T-cell (primary cell): ENCODE data around the gene APLP2. TPM values are rescaled to one million over a fixed set of nuclear protein-coding genes. Genes with fewer than 3 reads are reported as not detected.
"Not testable (repeated sequence)": the region's sequence is repeated elsewhere in the genome, so short reads cannot be mapped to it uniquely, and the experiment has no call there.

ENCODE experiments used
- ATAC-seq, 4 experiments: fragments of 200-7000 bp in 3 of 4; fragments of 150-1000 bp in 1 of 4; cut with Tn5 transposase; replicated peaks in 1 of 4; 1 replicate in 3 of 4; 2 replicates in 1 of 4; pipeline ENCODE4 v1.10.0; 2021; ENCODE audit warnings: moderate library complexity in 3 of 4, mild to moderate bottlenecking in 2 of 4, moderate number of reproducible peaks in 1 of 4
- CTCF ChIA-PET, 2 donors: fragments of 300-600 bp; sonication (Branson Sonifier 250); formaldehyde crosslinking; loops; one replicate each; lab custom pipeline; 2022; ENCODE audit warnings: antibody characterized with exemption in 2 of 2; lab: Charles Lee
- POLR2A ChIA-PET, 2 donors: fragments of 300-600 bp; sonication (Branson Sonifier 250); formaldehyde crosslinking; loops; one replicate each; lab custom pipeline; 2022; ENCODE audit warnings: antibody characterized with exemption in 2 of 2; lab: Charles Lee
- DNase-seq, 35 experiments: peaks; one replicate each; pipeline versions ENCODE4 v3.0.0 to v3.0.0-alpha.2; 2013 to 2023
- H3K27ac ChIP-seq: one replicate; pipeline ENCODE4 v1.5.1; 2013; ENCODE audit warnings: low read length
- H3K27me3 ChIP-seq, 2 experiments: replicated peaks in 1 of 2; 1 replicate in 1 of 2; 2 replicates in 1 of 2; pipeline versions ENCODE4 v1.6.1 to v1.7.0; 2013; ENCODE audit warnings: low read length in 1 of 2, mixed read lengths in 1 of 2; ENCODE audit not compliant: control insufficient read depth in 2 of 2, insufficient read depth in 2 of 2; ENCODE audit errors: extremely low read depth in 1 of 2
- H3K36me3 ChIP-seq, 2 donors: 1 replicate in 1 of 2; 2 replicates in 1 of 2; pipeline versions ENCODE4 v1.6.1 to v1.7.0; 2013; ENCODE audit warnings: low read length in 1 of 2; ENCODE audit not compliant: control insufficient read depth in 2 of 2, insufficient read depth in 1 of 2; ENCODE audit errors: extremely low read depth in 1 of 2
- H3K4me1 ChIP-seq, 2 experiments: 1 replicate in 1 of 2; 2 replicates in 1 of 2; pipeline versions ENCODE4 v1.6.1 to v1.7.0; 2013; ENCODE audit warnings: low read length in 2 of 2, mixed read lengths in 1 of 2; ENCODE audit not compliant: insufficient read depth in 2 of 2, control insufficient read depth in 1 of 2; ENCODE audit errors: extremely low read depth in 1 of 2
- H3K4me3 ChIP-seq, 2 donors: 1 replicate in 1 of 2; 2 replicates in 1 of 2; pipeline versions ENCODE4 v1.5.1 to v1.7.0; 2013; ENCODE audit warnings: mild to moderate bottlenecking in 2 of 2, low read length in 1 of 2, moderate library complexity in 1 of 2; ENCODE audit not compliant: control insufficient read depth in 1 of 2; ENCODE audit errors: extremely low read depth in 1 of 2
- H3K9me3 ChIP-seq: 2 replicates; pipeline ENCODE4 v1.7.0; 2013
- H3K27ac Mint-ChIP-seq, 2 donors: one replicate each; pipeline ENCODE4 v1.8.0; 2020 to 2021; ENCODE audit warnings: mild to moderate bottlenecking in 2 of 2, mixed read lengths in 2 of 2
- H3K27me3 Mint-ChIP-seq, 2 donors: one replicate each; pipeline ENCODE4 v1.8.0; 2021 to 2022; ENCODE audit warnings: mixed read lengths in 2 of 2
- H3K36me3 Mint-ChIP-seq: one replicate; pipeline ENCODE4 v1.8.0; 2021; ENCODE audit warnings: mixed read lengths
- H3K4me1 Mint-ChIP-seq, 3 donors: one replicate each; pipeline ENCODE4 v1.8.0; 2020 to 2022; ENCODE audit warnings: mixed read lengths in 3 of 3, mild to moderate bottlenecking in 1 of 3
- H3K4me3 Mint-ChIP-seq, 3 donors: one replicate each; pipeline ENCODE4 v1.8.0; 2020 to 2022; ENCODE audit warnings: mild to moderate bottlenecking in 3 of 3, mixed read lengths in 3 of 3, moderate library complexity in 3 of 3
- H3K9me3 Mint-ChIP-seq, 3 donors: one replicate each; pipeline ENCODE4 v1.8.0; 2020 to 2022; ENCODE audit warnings: mixed read lengths in 3 of 3
- WGBS: methylation state at CpG from one replicate; pipeline ENCODE4 v1.1.5; 2013; ENCODE audit warnings: missing lambda C conversion rate; ENCODE audit not compliant: insufficient coverage; 5-methylcytosine and 5-hydroxymethylcytosine counted together
- total RNA-seq, 35 experiments: library from RNA in 6 of 35; stranded (reverse) in 6 of 35; fragments of 120-200 nt in 1 of 35; gene quantifications; one replicate each; pipeline versions ENCODE4 v1.2.1 to v1.2.4 and lab custom pipeline; 2013 to 2026

APLP2 gene
- total RNA-seq (10 to 100 TPM; 36.4 to 61.9 (median 51.0) TPM), total RNA-seq (lab: John Stamatoyannopoulos, UW) (63.5 to 205 (median 94.7) reads per million in 29 experiments)
- 39.4 TPM for total RNA-seq (2013)

GRCh38 chr11:130069659-130070108 is at the start of gene APLP2:
TSS of gene APLP2 (plus strand) at chr11:130069894. CDS start at chr11:130069978, 84 bp downstream.
- WGBS = 0% methylated on average over 49 of the region's 51 CpGs
- ATAC-seq (peak; percentile 89 to 93 (median 92)), DNase-seq (peak; percentile 87 to 99 (median 97))
- H3K4me1 Mint-ChIP-seq = peaks cover 21 to 33% (median 26%) of the 10 kb centered on the region in 3 donors
- no peaks in the 10 kb centered on the region for H3K9me3 Mint-ChIP-seq
- Histone ChIP-seq H3K27me3 (no peaks in the 10 kb centered on the region), H3K4me3 (peak within 1 kb of the TSS; percentile 84 to 86), H3K4me1 (peaks cover 2 to 14% of the 10 kb centered on the region in 2 experiments), H3K9me3 (no peaks in the 10 kb centered on the region), H3K36me3 (no peaks in the 10 kb centered on the region), H3K27ac (peak within 1 kb of the TSS; percentile 82)
- no peaks in the 10 kb centered on the region for H3K36me3 Mint-ChIP-seq
- H3K4me3 Mint-ChIP-seq = peak within 1 kb of the TSS; percentile 92 to 97 (median 95)
- ChIA-PET CTCF (interaction anchor here in 1 of 2 donors (3.4 kb wide), 1 partner anchor 62 kb away, joined by 12 read pairs; no protein-coding TSS in a partner anchor), POLR2A (interaction anchor here in 1 of 2 donors (0.5 to 2.5 kb wide), 2 partner anchors 66 to 218 kb away, joined by 4 to 26 read pairs; partner anchors contain the start of gene PRDM10)
- H3K27ac Mint-ChIP-seq = peak within 1 kb of the TSS; percentile 94 to 96
- H3K27me3 Mint-ChIP-seq = no peaks in the 10 kb centered on the region

DNA sequence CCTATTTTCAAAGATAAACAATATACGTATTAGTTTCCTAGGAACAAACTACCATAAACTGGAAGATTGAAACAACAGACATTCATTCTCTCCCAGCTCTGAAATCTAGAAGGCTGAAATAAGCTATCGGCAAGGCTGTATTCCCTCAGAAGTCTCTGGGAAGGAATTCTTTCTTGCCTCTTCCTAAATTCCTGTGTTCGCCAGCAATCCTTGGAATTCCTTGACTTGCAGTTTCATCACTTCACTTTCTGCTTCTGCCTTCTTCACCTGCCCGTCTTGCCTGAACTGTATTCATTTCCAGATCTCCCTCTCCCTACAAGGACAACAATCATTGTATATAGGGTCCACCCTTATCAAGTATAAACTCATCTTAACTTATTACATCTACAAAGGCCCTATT is 49.4 kb upstream of the APLP2 start:
- no peaks in the 10 kb centered on the region for H3K4me1 ChIP-seq
- no peak overlapping the region for H3K4me3 ChIP-seq
- Mint-ChIP-seq H3K27ac (no peak overlapping the region), H3K9me3 (peaks cover 2 to 3% (median 3%) of the 10 kb centered on the region in 3 donors), H3K36me3 (no peaks in the 10 kb centered on the region), H3K27me3 (peaks cover 0 to 1% of the 10 kb centered on the region in 2 donors), H3K4me1 (no peaks in the 10 kb centered on the region), H3K4me3 (no peak overlapping the region)
- ChIA-PET POLR2A (no interaction called here), CTCF (no interaction called here)
- H3K27ac ChIP-seq = no peak overlapping the region
- WGBS = 78% methylated on average over 3 of the region's 4 CpGs
- ATAC-seq = no peak
- H3K27me3 ChIP-seq = no peaks in the 10 kb centered on the region
- no peaks in the 10 kb centered on the region for H3K9me3 ChIP-seq
- H3K36me3 ChIP-seq = no peaks in the 10 kb centered on the region
- DNase-seq = no peak

GRCh38 chr11:130021606-130022005 is 48.1 kb upstream of the APLP2 start:
- WGBS = over 99% methylated on average over 36 of the region's 38 CpGs
- H3K9me3 Mint-ChIP-seq, CTCF ChIA-PET, H3K4me1 ChIP-seq, H3K27me3 Mint-ChIP-seq, H3K27ac Mint-ChIP-seq, H3K4me1 Mint-ChIP-seq, H3K4me3 ChIP-seq, H3K9me3 ChIP-seq, H3K27ac ChIP-seq, ATAC-seq, DNase-seq, H3K27me3 ChIP-seq, H3K36me3 Mint-ChIP-seq, H3K4me3 Mint-ChIP-seq, H3K36me3 ChIP-seq, POLR2A ChIA-PET: not testable (repeated sequence)

- H3K27ac Mint-ChIP-seq = no peak overlapping the region
- Histone ChIP-seq H3K27me3 (peaks cover 0 to 4% of the 10 kb centered on the region in 2 experiments), H3K9me3 (no peaks in the 10 kb centered on the region), H3K27ac (no peak overlapping the region), H3K4me3 (no peak overlapping the region), H3K4me1 (no peaks in the 10 kb centered on the region), H3K36me3 (no peaks in the 10 kb centered on the region)
- no peaks in the 10 kb centered on the region for H3K4me1 Mint-ChIP-seq
- CTCF ChIA-PET = no interaction called here
- no peak overlapping the region for H3K4me3 Mint-ChIP-seq
- DNase-seq (no peak), ATAC-seq (no peak)
- POLR2A ChIA-PET = interaction anchor here in 1 of 2 donors (0.6 kb wide), 1 partner anchor 12 kb away, joined by 3 read pairs; no protein-coding TSS in a partner anchor
- no peaks in the 10 kb centered on the region for H3K9me3 Mint-ChIP-seq
- no peaks in the 10 kb centered on the region for H3K36me3 Mint-ChIP-seq
- H3K27me3 Mint-ChIP-seq = no peaks in the 10 kb centered on the region
- 100% methylated on average over 1 of the region's 2 CpGs for WGBS
These were observed 46.9 kb upstream of the APLP2 start for GRCh38 chr11:130022799-130023198.

DNA sequence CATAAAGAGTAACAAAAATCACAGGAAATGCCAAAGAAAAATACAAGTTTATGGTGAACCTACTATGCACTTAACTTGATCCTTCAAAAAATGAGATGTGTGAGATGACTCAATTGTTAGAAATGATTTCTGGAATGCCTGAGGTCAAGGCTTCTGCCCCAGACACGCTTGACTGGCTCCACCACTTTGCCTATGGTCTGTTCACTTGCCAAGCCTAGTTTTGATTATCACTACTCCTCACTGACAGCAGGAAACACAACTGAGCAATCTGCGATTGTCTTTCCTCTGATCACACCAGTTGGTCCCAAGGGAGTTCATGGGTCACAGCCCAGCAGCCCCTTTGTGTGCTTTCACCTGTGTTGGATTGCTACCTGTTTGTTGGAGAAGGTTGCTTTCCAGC is 46.5 kb upstream of the APLP2 start:
- no peak overlapping the region for H3K4me3 Mint-ChIP-seq
- CTCF ChIA-PET = no interaction called here
- ATAC-seq = no peak
- Histone ChIP-seq H3K27me3 (peaks cover 0 to 4% of the 10 kb centered on the region in 2 experiments), H3K27ac (no peak overlapping the region), H3K36me3 (no peaks in the 10 kb centered on the region), H3K4me1 (no peaks in the 10 kb centered on the region), H3K9me3 (no peaks in the 10 kb centered on the region), H3K4me3 (no peak overlapping the region)
- WGBS = 63% methylated on average over 1 of the region's 2 CpGs
- POLR2A ChIA-PET = interaction anchor here in 1 of 2 donors (0.6 kb wide), 1 partner anchor 12 kb away, joined by 3 read pairs; no protein-coding TSS in a partner anchor
- no peak for DNase-seq
- no peaks in the 10 kb centered on the region for H3K27me3 Mint-ChIP-seq
- no peaks in the 10 kb centered on the region for H3K4me1 Mint-ChIP-seq
- no peaks in the 10 kb centered on the region for H3K36me3 Mint-ChIP-seq
- no peaks in the 10 kb centered on the region for H3K9me3 Mint-ChIP-seq
- no peak overlapping the region for H3K27ac Mint-ChIP-seq

DNA sequence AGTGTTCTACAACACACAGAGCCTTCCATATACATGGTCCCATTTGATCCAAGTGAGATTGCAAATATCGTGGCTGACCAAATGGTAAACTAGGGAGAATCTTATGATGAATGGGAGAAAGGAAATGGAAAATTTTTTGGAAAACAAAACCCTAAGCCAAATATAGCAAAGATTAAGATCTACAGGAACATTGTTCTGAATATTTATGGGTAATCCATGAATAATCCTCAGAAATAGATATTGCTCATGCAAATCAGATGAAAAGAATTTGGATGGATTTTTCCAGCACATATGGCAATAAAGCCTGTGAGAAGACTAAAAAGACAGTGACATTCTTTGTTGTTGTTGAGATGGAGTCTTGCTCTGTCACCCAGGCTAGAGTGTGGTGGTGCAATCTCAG is 45.3 kb upstream of the APLP2 start:
- POLR2A ChIA-PET = interaction anchor here in 1 of 2 donors (0.7 kb wide), 1 partner anchor 8 kb away, joined by 4 read pairs; no protein-coding TSS in a partner anchor
- no CpG with 5 or more reads among the region's 1 CpG for WGBS
- peaks cover 3 to 4% of the 10 kb centered on the region in 2 donors for H3K27me3 Mint-ChIP-seq
- no peak overlapping the region for H3K4me3 ChIP-seq
- CTCF ChIA-PET = no interaction called here
- no peak overlapping the region for H3K4me3 Mint-ChIP-seq
- no peak overlapping the region for H3K27ac Mint-ChIP-seq
- peaks cover 0 to 4% of the 10 kb centered on the region in 2 experiments for H3K27me3 ChIP-seq
- no peak overlapping the region for H3K27ac ChIP-seq
- no peaks in the 10 kb centered on the region for H3K9me3 ChIP-seq
- H3K4me1 Mint-ChIP-seq = no peaks in the 10 kb centered on the region
- no peaks in the 10 kb centered on the region for H3K4me1 ChIP-seq
- no peak for ATAC-seq
- no peak for DNase-seq
- H3K36me3 ChIP-seq = no peaks in the 10 kb centered on the region
- no peaks in the 10 kb centered on the region for H3K9me3 Mint-ChIP-seq
- H3K36me3 Mint-ChIP-seq = no peaks in the 10 kb centered on the region
